Measurements from ENCODE around the gene EPRS1.

DNA sequence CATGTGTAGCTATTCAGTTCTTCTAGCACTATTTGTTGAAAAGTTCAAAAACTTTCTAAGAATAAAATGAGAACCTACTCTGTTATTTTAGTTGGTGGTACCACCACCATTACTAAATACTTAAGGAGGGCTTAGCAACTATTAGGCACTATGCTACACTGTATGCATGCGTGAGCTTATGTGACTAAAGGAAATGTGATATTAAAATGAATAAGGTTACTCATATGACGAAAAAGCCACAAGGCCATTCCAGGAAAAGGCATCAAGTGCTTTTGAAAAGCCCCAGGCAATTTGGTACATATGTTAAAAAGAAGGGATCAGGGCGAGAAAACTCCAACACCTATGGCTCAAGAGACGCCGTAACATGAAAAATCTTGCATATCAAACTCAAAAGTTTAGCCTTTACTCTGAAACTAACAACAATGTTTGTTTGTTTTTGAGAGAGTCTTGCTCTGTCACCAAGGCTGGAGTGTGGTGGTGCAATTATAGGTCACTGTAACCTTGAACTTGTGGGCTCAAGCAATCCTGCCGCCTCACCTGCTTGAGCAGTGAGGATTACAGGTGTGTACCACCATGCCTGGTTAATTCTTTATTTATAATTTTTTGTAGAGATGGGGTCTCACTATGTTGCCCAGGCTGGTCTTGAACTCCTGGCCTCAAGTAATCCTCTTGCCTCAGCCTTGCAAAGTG is 42.5 kb downstream of the EPRS1 start:
- TF ChIP-seq, protein P1, sequence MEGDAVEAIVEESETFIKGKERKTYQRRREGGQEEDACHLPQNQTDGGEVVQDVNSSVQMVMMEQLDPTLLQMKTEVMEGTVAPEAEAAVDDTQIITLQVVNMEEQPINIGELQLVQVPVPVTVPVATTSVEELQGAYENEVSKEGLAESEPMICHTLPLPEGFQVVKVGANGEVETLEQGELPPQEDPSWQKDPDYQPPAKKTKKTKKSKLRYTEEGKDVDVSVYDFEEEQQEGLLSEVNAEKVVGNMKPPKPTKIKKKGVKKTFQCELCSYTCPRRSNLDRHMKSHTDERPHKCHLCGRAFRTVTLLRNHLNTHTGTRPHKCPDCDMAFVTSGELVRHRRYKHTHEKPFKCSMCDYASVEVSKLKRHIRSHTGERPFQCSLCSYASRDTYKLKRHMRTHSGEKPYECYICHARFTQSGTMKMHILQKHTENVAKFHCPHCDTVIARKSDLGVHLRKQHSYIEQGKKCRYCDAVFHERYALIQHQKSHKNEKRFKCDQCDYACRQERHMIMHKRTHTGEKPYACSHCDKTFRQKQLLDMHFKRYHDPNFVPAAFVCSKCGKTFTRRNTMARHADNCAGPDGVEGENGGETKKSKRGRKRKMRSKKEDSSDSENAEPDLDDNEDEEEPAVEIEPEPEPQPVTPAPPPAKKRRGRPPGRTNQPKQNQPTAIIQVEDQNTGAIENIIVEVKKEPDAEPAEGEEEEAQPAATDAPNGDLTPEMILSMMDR (IDR thresholded peaks at IDR 0.05; ENCODE audit: insufficient read depth, low read length) = no peak
- TF ChIP-seq POLR2AphosphoS5 (IDR thresholded peaks at IDR 0.05; ENCODE audit: low read depth) (no peak), GABPA (IDR thresholded peaks at IDR 0.05; ENCODE audit: low read depth) (no peak), SPI1 (IDR thresholded peaks at IDR 0.05; ENCODE audit: borderline replicate concordance, low read depth) (no peak)
- TF ChIP-seq, protein P2, sequence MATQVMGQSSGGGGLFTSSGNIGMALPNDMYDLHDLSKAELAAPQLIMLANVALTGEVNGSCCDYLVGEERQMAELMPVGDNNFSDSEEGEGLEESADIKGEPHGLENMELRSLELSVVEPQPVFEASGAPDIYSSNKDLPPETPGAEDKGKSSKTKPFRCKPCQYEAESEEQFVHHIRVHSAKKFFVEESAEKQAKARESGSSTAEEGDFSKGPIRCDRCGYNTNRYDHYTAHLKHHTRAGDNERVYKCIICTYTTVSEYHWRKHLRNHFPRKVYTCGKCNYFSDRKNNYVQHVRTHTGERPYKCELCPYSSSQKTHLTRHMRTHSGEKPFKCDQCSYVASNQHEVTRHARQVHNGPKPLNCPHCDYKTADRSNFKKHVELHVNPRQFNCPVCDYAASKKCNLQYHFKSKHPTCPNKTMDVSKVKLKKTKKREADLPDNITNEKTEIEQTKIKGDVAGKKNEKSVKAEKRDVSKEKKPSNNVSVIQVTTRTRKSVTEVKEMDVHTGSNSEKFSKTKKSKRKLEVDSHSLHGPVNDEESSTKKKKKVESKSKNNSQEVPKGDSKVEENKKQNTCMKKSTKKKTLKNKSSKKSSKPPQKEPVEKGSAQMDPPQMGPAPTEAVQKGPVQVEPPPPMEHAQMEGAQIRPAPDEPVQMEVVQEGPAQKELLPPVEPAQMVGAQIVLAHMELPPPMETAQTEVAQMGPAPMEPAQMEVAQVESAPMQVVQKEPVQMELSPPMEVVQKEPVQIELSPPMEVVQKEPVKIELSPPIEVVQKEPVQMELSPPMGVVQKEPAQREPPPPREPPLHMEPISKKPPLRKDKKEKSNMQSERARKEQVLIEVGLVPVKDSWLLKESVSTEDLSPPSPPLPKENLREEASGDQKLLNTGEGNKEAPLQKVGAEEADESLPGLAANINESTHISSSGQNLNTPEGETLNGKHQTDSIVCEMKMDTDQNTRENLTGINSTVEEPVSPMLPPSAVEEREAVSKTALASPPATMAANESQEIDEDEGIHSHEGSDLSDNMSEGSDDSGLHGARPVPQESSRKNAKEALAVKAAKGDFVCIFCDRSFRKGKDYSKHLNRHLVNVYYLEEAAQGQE (IDR thresholded peaks at IDR 0.05; ENCODE audit: insufficient replicate concordance, low read depth) = no peak

Data from HL-60 (cell line).